Activated naive CD8-positive, alpha-beta T cell (primary cell): Measurements from ENCODE around the gene SDF4.

ENCODE experiments used
- H3K27ac Mint-ChIP-seq: one replicate; pipeline ENCODE4 v1.8.0; 2021; ENCODE audit warnings: mixed read lengths
- H3K27me3 Mint-ChIP-seq: one replicate; pipeline ENCODE4 v1.8.0; 2021; ENCODE audit warnings: mixed read lengths
- H3K36me3 Mint-ChIP-seq: one replicate; pipeline ENCODE4 v1.8.0; 2021; ENCODE audit warnings: mixed read lengths
- H3K4me1 Mint-ChIP-seq: one replicate; pipeline ENCODE4 v1.8.0; 2021; ENCODE audit warnings: low read depth, mixed read lengths
- H3K4me3 Mint-ChIP-seq: one replicate; pipeline ENCODE4 v1.8.0; 2021; ENCODE audit warnings: mild to moderate bottlenecking, mixed read lengths
- H3K9me3 Mint-ChIP-seq: one replicate; pipeline ENCODE4 v1.8.0; 2021; ENCODE audit warnings: low read depth, mixed read lengths

The SDF4 gene

GRCh38 chr1:1173061-1173792 lies 58.6 kb downstream of the SDF4 start:
- Mint-ChIP-seq H3K4me3 (peak overlapping the region; percentile 23), H3K9me3 (no peaks in the 10 kb centered on the region), H3K27ac (no peak overlapping the region), H3K36me3 (no peaks in the 10 kb centered on the region), H3K4me1 (peaks cover 22% of the 10 kb centered on the region), H3K27me3 (no peaks in the 10 kb centered on the region)

- Mint-ChIP-seq H3K4me1 (peaks cover 22% of the 10 kb centered on the region), H3K4me3 (peak overlapping the region; percentile 30), H3K27ac (peak overlapping the region; percentile 46), H3K27me3 (no peaks in the 10 kb centered on the region), H3K36me3 (no peaks in the 10 kb centered on the region), H3K9me3 (no peaks in the 10 kb centered on the region)
These were observed 60.1 kb downstream of the SDF4 start for GRCh38 chr1:1171546-1172340.

GRCh38 chr1:1171161-1171545 lies 60.6 kb downstream of the SDF4 start:
- Mint-ChIP-seq H3K4me1 (peaks cover 22% of the 10 kb centered on the region), H3K4me3 (no peak overlapping the region), H3K9me3 (no peaks in the 10 kb centered on the region), H3K27ac (no peak overlapping the region), H3K27me3 (no peaks in the 10 kb centered on the region), H3K36me3 (no peaks in the 10 kb centered on the region)

GRCh38 chr1:1170215-1171091 lies 61.3 kb downstream of the SDF4 start:
- Mint-ChIP-seq H3K27me3 (no peaks in the 10 kb centered on the region), H3K27ac (no peak overlapping the region), H3K4me3 (no peak overlapping the region), H3K4me1 (peaks cover 24% of the 10 kb centered on the region), H3K9me3 (no peaks in the 10 kb centered on the region), H3K36me3 (no peaks in the 10 kb centered on the region)

- Mint-ChIP-seq H3K36me3 (no peaks in the 10 kb centered on the region), H3K4me3 (no peak overlapping the region), H3K27me3 (no peaks in the 10 kb centered on the region), H3K27ac (no peak overlapping the region), H3K9me3 (no peaks in the 10 kb centered on the region), H3K4me1 (peaks cover 24% of the 10 kb centered on the region)
These were observed 62.2 kb downstream of the SDF4 start for GRCh38 chr1:1169429-1170214.

- H3K4me1 Mint-ChIP-seq = peaks cover 20% of the 10 kb centered on the region
- no peaks in the 10 kb centered on the region for H3K9me3 Mint-ChIP-seq
- no peaks in the 10 kb centered on the region for H3K27me3 Mint-ChIP-seq
- no peak overlapping the region for H3K4me3 Mint-ChIP-seq
- no peak overlapping the region for H3K27ac Mint-ChIP-seq
- H3K36me3 Mint-ChIP-seq = no peaks in the 10 kb centered on the region
These were observed 63.1 kb downstream of the SDF4 start for GRCh38 chr1:1168451-1169411.

GRCh38 chr1:1167841-1168450 lies 63.9 kb downstream of the SDF4 start:
- H3K4me1 Mint-ChIP-seq = peaks cover 16% of the 10 kb centered on the region
- H3K36me3 Mint-ChIP-seq = no peaks in the 10 kb centered on the region
- no peak overlapping the region for H3K4me3 Mint-ChIP-seq
- no peaks in the 10 kb centered on the region for H3K9me3 Mint-ChIP-seq
- H3K27ac Mint-ChIP-seq = no peak overlapping the region
- H3K27me3 Mint-ChIP-seq = no peaks in the 10 kb centered on the region

GRCh38 chr1:1167398-1167821 lies 64.4 kb downstream of the SDF4 start:
- Mint-ChIP-seq H3K9me3 (no peaks in the 10 kb centered on the region), H3K36me3 (no peaks in the 10 kb centered on the region), H3K27ac (no peak overlapping the region), H3K4me1 (peaks cover 14% of the 10 kb centered on the region), H3K4me3 (no peak overlapping the region), H3K27me3 (no peaks in the 10 kb centered on the region)
